ENCODE data around the gene FTO.

FTO gene

DNA sequence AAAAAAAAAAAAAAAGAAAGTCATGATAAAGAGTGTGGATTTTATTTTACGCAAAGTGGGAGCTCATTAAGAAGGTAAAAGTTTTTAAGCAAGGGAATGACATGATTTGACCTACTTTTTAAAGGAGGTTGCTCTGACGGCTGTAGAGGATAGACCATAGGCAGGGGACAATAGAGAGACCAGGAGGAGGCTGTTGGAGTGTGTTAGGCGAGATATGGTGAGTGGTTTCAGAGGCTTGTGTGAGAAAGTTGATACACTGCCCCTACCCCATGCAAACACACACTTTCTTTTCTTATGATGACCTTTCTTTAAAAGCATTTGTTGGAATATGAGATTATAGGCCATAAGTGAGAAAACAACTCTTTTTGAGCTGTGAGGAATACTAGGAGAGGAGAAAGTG is 82.0 kb downstream of the FTO start:
- DNase-seq: no peak

DNA sequence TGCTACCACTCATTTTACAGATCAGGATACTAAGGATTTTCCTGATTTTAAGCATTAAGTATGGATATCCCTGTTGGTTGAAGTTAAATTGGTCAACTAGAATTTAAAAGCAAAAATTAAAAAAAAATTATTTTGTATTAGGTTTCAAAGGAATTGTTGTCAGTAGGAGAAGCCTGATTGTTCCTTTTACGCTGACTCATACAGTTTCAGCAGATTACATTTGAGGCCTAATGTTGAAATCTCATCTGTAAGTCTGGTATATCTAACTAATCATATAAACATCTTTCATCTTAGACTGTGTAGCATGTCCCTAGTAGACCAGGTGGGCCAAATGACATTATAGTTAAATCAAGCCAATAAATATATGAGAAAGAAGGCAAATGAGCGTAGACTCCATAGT is 83.5 kb downstream of the FTO start:
- no peak for DNase-seq

DNA sequence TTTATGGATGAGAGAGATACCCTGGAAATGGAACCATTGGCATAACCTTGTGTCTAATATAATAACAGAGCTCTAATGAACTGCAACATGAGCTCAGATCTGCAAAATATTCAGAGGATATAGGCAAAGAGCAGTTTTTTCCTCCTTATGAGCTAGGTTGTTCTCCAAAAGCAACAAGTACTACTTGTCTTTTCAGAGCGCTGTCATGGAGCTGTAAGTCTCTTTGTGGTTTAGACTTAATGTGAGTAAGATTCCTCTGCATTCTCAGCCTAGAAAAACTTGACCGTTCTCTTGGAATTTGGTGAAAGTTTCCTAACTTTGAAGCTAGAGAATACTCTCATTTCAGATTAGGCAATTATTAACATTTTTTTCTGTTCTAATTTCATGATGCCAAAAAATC is 85.2 kb downstream of the FTO start:
- no peak for DNase-seq

DNA sequence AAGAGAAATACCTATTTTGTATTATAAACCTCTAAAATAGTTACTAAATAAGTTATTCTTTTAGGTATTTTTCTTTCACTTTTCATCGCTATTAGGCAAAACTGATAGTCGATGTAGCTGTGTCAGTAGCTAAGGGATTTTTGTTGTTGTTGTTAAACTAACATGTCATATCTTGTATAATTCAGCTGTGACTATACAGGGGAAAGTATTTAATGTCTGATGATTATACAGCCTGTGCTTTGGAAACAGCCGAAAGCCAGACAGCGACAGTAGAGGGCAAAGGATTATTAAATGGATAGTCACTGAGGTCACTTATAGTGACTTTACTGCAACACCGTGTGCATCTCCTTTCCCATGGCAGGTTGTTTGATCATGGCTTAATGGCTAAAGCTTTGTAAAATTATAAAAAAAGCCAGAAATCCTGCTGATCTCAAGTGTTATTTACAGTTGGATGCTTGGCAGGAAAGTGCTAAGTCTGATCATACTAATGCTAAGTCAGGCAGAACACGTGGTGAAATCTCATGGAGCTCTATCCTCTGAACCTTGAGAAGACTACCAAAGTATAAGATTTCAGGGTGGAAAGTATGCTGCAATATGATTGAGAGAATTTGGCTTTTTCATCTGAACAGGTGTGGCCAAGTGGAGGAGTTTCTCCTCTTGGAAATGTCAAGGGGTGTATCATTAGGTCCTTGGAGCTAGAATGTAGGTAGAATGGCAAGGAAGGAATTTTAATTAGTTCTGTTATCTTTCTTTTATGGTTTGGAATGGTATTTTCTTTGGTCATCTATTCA is 88.4 kb downstream of the FTO start:
- DNase-seq: no peak

DNA sequence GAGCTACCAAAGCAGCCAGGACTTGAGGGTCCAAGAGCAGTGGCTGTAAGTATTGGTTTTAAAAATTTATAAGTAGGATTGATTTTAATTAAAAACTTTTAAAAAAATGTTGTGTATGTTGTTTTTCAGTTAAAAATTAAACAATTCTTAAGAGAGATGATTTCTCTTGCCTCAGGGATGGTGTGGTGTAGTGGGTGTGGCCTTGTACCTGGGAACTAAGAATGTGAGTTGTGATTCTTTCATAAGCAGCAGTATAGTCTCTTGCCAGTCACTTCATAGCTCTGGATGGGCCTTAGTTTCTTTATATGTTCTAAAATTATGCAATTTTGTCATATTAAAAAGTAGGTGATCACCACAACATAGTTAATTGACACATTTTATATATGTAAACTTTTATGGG is 99.5 kb downstream of the FTO start:
- no peak for DNase-seq

DNA sequence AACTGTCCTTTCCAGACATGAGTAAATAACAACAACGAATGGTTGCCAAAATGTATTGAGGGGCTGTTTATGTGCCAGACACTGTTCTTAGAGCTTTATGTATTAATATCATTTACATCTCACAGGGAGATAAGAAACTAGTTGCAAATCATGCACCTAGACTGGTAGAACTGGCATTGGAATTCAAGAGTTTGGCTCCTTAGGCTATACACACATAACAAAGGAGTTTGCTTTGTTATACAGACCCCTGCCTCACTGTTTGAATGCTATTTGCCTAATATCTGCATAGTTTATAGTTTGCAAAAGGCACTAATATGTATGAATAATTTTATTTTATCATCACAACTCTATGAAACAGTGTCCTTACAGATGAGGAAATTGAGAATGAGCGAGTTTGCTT is 100.0 kb downstream of the FTO start:
- DNase-seq: no peak

DNA sequence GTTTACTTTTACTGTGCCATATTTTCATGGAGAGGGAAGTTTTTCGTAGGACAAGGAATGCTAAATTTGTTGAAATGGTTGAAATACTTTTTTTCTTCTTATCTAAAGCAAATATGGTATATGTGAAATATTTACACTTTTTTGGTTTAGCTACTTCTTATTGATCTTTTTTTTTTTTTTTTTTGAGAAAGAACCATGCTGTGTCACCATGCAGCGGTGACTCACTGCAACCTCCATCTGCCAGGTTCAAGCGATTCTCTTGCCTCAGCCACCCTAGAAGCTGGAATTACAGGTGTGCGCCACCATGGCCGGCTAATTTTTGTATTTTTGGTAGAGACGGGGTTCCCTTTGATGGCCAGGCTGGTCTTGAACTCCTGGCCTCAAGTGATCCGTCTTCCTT is 100.5 kb downstream of the FTO start:
- no peak for DNase-seq

DNA sequence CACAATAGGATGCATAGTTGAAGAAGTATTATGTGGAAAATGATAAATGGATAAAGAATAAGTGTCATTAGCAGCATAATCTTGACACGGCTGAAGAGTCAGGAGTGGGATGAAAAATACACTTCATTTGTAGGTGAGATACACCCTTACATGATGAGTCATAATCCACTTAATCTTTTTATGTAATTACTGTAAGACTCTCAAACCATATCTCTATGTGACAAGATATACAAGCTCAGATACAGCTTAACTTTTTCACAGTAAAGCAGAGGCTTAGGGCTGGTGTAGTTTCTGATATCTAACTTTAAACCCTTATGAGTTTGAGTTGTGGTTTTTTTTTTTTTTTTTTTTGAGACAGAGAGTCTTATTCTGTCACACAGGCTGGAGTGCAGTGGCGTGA is 101.2 kb downstream of the FTO start:
- DNase-seq: no peak

DNA sequence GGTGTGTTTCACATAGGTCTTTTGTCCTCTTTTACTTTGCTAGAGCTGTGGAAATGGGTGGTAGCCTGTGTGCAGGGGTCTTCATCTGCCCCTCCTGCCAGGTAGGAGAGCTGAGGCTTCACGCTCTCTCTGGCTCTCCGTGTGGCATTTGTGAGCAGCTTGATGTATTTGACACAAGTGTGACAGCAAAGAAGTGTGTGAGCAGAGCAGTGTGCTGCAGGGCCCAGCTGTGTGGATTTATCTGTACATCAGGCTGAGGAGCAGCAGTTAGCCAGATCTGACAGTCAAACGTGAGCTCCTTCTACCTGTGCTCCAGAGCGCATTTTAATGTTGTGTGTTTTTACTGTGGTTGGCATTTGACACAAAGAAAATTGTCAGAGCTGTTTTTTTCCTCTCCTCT is 101.8 kb downstream of the FTO start:
- DNase-seq: no peak

DNA sequence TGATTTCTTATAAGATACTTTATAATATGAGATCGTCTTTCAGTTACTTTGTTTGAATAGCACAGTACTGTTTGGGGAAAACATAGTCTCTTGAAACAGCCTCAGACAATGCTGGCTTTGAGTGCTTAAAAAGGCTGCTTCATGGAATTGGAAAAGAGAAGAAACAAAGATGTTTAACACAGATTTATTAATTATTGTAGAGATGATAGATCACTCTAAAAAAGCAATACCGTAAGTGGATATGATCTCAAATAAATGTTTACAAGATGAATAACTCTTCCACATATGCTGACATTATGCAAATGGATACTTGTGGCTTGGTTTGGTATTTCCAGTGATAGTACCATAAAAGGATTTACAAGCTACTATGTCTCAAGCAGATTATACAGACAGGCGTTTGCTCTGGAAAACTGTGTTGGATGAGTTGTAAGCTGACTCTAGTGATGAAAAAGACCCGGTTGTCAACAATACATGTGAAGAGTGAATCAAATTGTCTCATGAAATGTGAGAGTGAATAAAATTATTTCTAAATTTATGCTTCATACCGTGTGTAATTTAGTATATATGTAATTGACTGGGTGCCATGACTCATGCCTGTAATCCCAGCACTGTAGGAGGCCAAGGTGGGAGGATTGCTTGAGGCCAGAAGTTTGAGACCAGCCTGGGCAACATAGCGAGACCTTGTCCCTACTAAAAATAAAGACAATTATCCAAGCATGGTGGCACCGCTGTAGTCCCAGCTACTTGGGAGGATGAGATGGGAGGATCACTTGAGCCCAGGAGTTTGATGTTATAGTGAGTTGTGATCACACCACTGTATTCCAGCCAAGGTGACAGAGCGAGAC is 105.4 kb downstream of the FTO start:
- DNase-seq: no peak

DNA sequence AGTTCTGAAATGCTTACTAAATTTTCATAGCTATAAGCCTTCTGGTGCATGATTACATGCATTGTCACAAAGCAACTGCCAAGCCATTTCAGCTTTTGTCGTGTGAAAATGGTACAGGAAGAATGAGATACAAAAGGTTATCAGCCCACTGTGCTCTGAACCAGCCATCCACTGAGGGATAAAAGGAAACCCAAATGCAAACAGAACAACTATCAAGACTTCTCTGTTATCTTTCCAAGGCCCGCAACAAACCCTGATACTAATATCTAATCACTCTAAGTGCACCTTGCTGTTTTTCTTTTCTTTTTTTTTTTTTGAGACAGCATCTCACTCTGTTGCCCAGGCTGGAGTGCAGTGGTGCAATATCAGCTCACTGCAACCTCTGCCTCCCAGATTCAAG is 109.0 kb downstream of the FTO start:
- no peak for DNase-seq

DNA sequence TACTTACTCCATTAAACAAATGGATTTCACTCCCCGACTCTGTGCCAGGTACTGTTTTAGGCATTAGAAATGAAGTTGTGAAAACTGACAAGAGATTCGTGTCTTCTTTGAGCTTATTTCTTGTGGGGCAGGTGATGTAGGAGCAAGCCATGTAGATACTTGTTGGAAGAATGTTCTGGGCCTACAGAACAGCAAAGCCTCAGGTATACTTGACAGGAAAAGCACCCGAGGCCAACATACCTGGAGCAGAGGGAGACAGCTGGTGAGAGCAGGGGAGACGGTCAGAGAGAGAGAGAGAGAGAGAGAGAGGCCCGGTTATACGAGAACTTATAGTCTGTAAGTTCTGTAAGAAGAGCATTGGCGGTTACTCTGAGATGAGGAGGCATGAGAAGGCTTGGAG is 110.8 kb downstream of the FTO start:
- no peak for DNase-seq

DNA sequence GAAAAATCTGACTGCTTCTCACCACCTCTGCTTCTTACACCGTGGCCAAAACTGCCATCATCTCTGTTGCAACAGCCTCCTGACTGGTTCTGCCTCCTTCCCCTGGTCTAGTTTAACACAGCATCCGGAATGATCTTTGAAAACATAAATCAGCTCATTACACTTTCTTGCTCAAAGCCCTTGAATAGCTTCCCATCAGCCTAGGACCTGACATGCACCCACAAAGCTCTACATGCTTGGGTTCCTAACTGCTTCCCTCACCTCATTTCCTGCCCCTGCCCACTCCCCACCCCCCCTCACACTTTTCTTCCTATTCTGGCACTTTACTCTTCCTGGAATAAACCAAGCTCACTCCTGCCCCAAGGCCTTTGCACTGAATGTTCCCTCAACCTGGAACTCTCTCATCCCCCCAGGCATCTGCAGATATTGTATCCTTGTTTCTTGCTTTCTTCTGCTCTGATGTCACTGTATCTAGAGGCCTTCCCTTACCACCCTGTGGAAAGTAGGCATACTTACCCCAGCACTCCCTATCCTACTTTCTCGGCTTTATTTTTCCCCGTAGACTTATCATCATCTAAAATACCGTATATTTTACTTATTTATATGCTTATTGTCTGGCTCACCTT is 112.4 kb downstream of the FTO start:
- no peak for DNase-seq

DNA sequence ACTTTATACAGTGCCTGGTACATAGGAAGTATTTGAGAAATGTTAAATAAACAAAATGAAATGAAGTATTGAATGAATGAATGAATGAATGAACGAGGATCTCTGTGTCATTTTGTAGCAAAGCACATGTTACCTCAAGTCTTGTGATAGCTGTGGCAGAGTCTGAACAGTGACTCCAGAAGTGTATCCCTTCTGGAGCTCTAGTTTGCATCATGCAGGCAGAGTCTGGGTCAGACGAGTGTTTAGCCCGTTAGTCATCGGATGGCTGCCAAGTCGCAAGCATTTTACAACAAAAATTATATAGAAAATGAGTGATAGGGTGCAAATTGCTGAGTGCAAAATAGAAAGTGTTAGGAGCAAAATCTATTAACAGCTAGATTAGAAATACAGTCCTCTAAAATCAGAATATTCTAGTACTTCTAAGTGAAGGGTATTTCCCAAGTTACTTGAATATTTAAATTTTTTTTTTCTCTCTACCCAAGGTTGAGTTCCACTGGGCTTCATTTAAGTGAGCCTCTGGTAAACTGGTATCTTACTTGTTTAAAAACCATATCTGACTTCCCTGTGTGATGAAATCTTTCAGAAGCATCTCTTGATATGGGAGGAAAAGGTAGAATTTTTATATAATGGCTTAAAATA is 113.3 kb downstream of the FTO start:
- DNase-seq: no peak

DNA sequence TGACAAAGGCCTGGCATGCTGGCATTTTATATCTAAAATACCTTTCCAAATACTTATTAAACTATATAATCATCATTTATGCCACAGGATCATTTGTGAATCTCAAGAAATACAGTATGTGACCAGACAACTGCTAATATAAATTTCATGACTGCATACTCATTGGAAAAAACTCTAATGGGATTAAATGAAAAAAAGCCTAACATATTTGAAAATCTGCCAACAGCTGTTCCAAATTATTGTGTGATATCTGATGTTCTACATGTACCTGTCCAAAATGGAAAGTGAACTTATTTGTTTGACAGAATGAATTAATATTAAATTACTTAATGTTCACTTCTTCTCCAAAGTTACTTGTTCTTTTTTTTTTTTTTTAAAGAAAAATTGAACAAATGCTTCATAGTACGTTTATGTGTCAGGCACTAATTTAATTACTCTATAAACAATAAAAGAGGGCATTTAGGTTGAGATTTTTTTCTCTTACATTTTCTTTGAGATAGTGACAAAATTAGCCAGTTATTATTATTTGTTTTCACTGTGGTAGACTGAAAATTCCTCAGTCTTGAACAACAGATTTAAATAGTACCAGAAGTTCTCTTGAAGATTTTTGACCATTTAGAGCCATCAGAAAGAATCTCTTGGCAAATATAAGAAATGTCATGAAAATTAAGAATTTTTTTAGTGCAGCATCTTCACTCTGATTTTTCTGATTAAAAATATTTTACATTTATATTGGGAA is 114.0 kb downstream of the FTO start:
- no peak for DNase-seq

DNA sequence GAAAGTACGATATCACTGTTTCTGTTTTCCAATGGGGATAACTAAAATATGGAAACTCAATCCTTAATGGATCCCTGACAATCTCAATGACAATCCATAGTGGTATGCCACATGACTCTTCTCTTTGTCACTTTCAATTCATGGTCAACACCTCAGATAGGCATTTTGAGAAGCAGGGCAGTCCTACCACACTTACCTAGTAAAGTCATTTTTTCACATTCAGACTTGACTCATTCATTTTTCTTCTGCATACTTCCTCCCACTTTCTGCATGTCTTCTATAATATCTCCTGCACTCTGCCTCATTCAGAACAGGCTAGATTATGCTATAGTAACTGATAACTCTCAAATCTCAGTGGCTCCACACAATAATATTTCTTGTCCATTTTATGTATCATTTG is 117.5 kb downstream of the FTO start:
- no peak for DNase-seq

DNA sequence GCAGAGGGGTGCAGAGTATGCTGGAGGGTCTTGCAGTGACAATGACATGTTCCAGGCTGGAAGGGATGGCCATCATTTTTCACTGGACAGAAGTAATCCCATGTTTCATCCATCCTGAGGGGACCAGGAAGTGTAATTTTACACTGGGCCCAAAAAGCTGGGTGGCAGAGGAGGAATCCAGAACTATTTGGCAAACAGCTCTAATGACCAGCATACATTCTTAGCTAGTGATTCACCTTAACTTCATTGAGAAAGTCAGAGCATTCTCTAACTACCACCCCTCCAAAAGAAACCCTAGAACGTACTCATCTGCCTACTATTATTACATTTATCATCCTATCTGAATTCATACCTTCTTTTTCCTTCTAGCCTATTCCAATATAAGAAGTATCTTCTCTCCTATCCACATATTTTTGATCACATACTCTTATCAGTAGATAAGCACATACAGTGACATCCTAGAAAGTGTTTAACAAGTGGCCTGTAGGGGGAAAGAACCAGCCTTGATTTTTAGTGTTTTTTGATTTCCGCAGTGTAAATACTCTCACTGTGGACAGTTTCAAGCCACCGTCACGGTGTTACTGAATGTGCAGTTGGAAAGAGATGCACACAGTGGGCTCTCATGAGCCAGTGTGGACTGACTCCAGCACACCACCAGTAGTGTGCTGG is 118.1 kb downstream of the FTO start:
- DNase-seq: no peak

DNA sequence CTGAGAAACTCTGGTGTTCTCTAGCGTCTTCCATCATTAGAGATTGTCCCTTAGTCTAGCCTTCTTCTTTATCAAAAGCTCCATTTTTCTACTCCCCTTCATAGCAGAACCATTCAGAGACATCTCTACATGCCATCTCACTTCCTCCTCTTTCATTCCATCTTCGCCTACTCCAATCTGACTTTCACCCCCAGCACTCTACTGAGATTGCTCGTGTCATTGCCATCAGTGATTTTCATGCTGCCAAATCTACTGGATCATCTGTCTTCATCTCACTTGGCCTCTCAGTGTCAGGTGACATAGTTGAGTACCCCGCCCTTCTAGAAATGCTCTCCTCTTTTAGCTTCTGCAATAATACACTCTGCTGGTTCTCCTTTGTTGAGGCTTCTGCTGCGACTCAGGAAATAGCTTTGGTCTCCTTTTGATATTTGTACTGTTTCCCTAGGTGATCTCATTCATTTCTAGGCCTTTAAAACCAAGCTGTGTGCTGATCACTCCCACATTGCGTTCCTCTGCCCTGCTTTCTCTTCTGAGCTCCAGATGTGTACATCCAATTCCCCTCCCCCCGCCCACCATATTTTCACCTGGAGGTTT is 119.1 kb downstream of the FTO start:
- DNase-seq: peak; percentile 17

DNA sequence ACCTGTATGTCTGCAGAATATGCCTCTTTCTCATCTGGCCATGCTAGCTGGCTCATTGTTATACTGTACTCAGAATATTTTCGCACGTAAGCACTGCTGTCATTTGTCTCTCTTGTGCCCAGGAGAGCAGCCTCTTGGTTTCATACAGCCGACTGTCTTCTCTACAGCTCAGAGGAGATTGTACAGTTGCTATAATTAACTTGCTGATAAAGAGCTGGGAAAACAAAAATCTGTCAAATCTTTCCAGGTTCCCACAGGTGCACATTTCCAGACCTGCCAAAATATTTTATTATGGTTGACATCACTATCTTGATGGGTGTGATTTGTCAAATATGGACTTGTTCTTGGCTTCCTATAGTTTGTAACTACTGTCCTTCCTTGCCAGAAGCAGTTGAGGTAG is 122.7 kb downstream of the FTO start:
- no peak for DNase-seq

DNA sequence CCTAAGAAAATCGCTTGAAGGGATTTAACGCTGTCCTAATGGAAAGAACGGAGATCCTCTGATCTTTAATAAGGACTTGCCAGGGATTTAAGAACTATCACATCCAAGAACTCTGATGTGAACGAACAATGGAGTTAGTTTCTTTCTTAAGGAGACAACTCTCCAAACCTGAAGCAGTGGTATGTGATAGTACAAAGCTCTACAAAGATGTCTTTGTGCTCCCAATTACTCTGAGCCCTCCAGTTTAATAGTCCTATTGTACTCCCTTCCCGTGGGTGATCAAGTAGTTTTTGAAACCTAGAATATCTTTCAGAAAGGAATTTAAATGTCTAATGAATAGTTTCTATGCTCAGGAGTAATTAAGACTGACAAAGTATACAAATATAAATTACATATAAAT is 123.8 kb downstream of the FTO start:
- no peak for DNase-seq

DNA sequence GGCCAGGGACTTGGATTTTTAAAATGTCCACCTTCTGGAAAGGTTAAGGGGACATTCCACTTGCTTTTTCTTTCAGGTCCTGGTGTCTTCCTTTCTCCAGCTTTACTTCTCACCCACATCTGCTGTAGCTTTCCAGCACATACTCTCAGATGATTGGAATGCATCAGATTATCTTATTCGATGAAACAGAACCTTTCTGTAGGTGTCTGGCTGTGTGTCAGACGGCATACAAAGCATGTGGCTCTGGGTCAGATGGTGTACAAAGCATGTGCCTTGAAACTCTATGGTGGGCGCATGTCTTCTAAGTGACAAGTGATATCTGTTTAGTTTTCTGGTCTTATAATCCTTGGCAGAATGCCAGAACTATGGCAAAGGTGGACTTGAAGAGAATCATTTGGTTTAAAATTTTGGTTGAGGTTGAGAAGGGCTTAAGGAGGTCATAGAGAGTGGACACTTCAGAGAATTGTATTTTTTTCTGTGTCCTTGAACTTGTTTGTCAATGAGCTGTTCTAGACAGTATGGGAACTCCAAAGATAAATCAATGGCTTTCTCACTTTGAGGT is 125.3 kb downstream of the FTO start:
- no peak for DNase-seq
